SK-N-MC (cell line): ENCODE data around the gene CWC15.

Source experiments
- EZH2 ChIP-seq: fragments of 200-600 bp; sonication (generic); IDR thresholded peaks from one replicate; pipeline ENCODE4 v1.6.1; 2017; ENCODE audit warnings: antibody characterized with exemption
- POLR2AphosphoS5 ChIP-seq: IDR thresholded peaks from 2 replicates; pipeline ENCODE4 v1.6.1; 2012; ENCODE audit warnings: mild to moderate bottlenecking, low read depth, low read length, borderline replicate concordance

GRCh38 chr11:94946812-94947211 is 26.5 kb downstream of the CWC15 start:
- TF ChIP-seq EZH2: no peak
- no peak for TF ChIP-seq POLR2AphosphoS5
